ENCODE data around the gene CYP3A5. TPM values are rescaled to one million over a fixed set of nuclear protein-coding genes. Genes with fewer than 3 reads are reported as not detected.

Gene CYP3A5
- total RNA-seq, 3 donors from 2014 or later: 73.8 to 241 (median 179) TPM

- no peaks in the 10 kb centered on the region for H3K36me3 ChIP-seq (ENCODE audit: low read depth)
- no peak for ATAC-seq
- TF ChIP-seq, protein P1, sequence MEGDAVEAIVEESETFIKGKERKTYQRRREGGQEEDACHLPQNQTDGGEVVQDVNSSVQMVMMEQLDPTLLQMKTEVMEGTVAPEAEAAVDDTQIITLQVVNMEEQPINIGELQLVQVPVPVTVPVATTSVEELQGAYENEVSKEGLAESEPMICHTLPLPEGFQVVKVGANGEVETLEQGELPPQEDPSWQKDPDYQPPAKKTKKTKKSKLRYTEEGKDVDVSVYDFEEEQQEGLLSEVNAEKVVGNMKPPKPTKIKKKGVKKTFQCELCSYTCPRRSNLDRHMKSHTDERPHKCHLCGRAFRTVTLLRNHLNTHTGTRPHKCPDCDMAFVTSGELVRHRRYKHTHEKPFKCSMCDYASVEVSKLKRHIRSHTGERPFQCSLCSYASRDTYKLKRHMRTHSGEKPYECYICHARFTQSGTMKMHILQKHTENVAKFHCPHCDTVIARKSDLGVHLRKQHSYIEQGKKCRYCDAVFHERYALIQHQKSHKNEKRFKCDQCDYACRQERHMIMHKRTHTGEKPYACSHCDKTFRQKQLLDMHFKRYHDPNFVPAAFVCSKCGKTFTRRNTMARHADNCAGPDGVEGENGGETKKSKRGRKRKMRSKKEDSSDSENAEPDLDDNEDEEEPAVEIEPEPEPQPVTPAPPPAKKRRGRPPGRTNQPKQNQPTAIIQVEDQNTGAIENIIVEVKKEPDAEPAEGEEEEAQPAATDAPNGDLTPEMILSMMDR (IDR thresholded peaks at IDR 0.05): no peak
- H3K4me1 ChIP-seq (ENCODE audit: low read depth): no peaks in the 10 kb centered on the region
- no peak overlapping the region for H3K4me3 ChIP-seq
- intact Hi-C loops (cut with DNase I, micrococcal nuclease): no loop called here
- no peaks in the 10 kb centered on the region for H3K9me3 ChIP-seq
- no peak for DNase-seq
Measured at GRCh38 chr7:99685129-99685758, 5.4 kb upstream of the CYP3A5 start.

DNA sequence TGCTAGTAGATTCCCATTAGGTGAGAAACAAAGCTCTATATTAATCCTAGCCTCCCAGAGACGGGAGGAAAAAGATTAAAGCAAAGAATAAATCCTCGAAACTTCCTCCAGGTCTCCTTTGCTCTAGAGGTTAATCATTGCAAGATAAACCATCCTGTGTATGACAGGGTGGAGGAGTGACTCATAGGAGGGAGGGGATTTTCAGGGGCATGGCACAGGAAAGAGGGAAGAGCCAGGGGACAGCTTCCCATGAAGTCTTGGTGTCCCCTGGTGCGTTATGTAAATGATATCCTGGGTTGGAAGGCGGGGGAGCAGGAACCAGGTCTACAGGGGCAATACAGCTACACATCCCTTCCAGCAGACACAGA lies 780 bp downstream of the CYP3A5 start:
- Histone ChIP-seq H3K9me3 (no peaks in the 10 kb centered on the region), H3K4me3 (peak overlapping the region; percentile 11), H3K36me3 (ENCODE audit: low read depth) (no peaks in the 10 kb centered on the region), H3K4me1 (ENCODE audit: low read depth) (peaks cover 2% of the 10 kb centered on the region)
- TF ChIP-seq, protein P1 (IDR thresholded peaks at IDR 0.05): no peak
- ATAC-seq (peak; percentile 95), DNase-seq (peak in 2 of 3 donors; percentile 54 to 76)
- intact Hi-C loops (cut with DNase I, micrococcal nuclease): no loop called here

GRCh38 chr7:99677648-99678045 lies 2.1 kb downstream of the CYP3A5 start:
- H3K4me3 ChIP-seq: no peak overlapping the region
- H3K36me3 ChIP-seq (ENCODE audit: low read depth): no peaks in the 10 kb centered on the region
- peaks cover 2% of the 10 kb centered on the region for H3K4me1 ChIP-seq (ENCODE audit: low read depth)
- intact Hi-C loops (cut with DNase I, micrococcal nuclease): no loop called here
- DNase-seq (no peak), ATAC-seq (no peak)
- no peaks in the 10 kb centered on the region for H3K9me3 ChIP-seq
- TF ChIP-seq, protein P1 (IDR thresholded peaks at IDR 0.05): no peak

- Histone ChIP-seq H3K36me3 (ENCODE audit: low read depth) (no peaks in the 10 kb centered on the region), H3K9me3 (no peaks in the 10 kb centered on the region), H3K4me1 (ENCODE audit: low read depth) (peaks cover 2% of the 10 kb centered on the region), H3K4me3 (no peak overlapping the region)
- TF ChIP-seq, protein P1 (IDR thresholded peaks at IDR 0.05): no peak
- DNase-seq (no peak), ATAC-seq (no peak)
- intact Hi-C loops (cut with DNase I, micrococcal nuclease): no loop called here
Measured at GRCh38 chr7:99677013-99677647, 2.7 kb downstream of the CYP3A5 start.

GRCh38 chr7:99674995-99675742 lies 4.6 kb downstream of the CYP3A5 start:
- Histone ChIP-seq H3K9me3 (no peaks in the 10 kb centered on the region), H3K4me3 (no peak overlapping the region), H3K4me1 (ENCODE audit: low read depth) (peaks cover 2% of the 10 kb centered on the region), H3K36me3 (ENCODE audit: low read depth) (no peaks in the 10 kb centered on the region)
- ATAC-seq (no peak), DNase-seq (no peak)
- intact Hi-C loops (cut with DNase I, micrococcal nuclease): no loop called here
- TF ChIP-seq, protein P1 (IDR thresholded peaks at IDR 0.05): no peak
